HCT116 (cell line): ENCODE data around the gene SPAM1.

Source experiments
- CEBPB ChIP-seq: IDR thresholded peaks from 2 replicates; pipeline ENCODE4 v1.6.1; 2012; ENCODE audit warnings: low read depth
- POLR2A ChIP-seq: IDR thresholded peaks from 2 replicates; pipeline ENCODE4 v1.7.0; 2011; ENCODE audit warnings: borderline replicate concordance; ENCODE audit not compliant: insufficient read depth, insufficient read length; ENCODE audit errors: extremely low read depth
- POLR2AphosphoS5 ChIP-seq: IDR thresholded peaks from 2 replicates; pipeline ENCODE4 v1.6.1; 2011; ENCODE audit warnings: mild to moderate bottlenecking, low read depth, low read length, moderate library complexity
- RAD21 ChIP-seq: IDR thresholded peaks from 2 replicates; pipeline ENCODE4 v1.6.1; 2012; ENCODE audit warnings: low read depth, mild to moderate bottlenecking
- SP1 ChIP-seq: IDR thresholded peaks from 2 replicates; pipeline ENCODE4 v1.6.1; 2012; ENCODE audit warnings: low read depth
- TF ChIP-seq, protein P1 (sequence below), 3 experiments: fragments of 200-600 bp in 1 of 3; sonication (generic) in 1 of 3; IDR thresholded peaks in 2 of 3; conservative IDR thresholded peaks in 1 of 3; 2 replicates each; pipeline ENCODE4 v1.5.1; 2012 to 2017; ENCODE audit warnings: low read depth in 2 of 3, low read length in 2 of 3, antibody characterized with exemption in 1 of 3, borderline replicate concordance in 1 of 3, control low read depth in 1 of 3, mild to moderate bottlenecking in 1 of 3, mixed read lengths in 1 of 3, mixed run types in 1 of 3, moderate library complexity in 1 of 3; ENCODE audit not compliant: insufficient read depth in 1 of 3

DNA sequence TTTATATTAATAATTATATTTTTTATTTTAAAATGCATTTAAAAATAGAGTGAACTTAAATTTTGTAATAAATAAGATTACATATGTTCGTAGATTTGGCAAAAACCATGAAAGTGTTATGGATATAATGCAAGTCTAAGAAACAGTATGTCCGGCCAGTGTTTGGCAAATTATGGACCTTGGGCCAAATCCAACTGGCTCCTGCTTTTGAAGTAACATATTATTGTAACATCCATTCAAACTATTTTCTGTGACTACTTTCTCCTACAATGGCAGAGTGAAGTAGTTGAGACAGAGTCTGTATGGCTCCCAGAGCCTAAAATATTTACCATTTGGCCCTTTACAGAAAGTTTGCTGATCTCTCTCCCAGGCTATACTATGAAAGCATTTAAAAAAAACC lies 69.0 kb downstream of the SPAM1 start:
- TF ChIP-seq, protein P1, sequence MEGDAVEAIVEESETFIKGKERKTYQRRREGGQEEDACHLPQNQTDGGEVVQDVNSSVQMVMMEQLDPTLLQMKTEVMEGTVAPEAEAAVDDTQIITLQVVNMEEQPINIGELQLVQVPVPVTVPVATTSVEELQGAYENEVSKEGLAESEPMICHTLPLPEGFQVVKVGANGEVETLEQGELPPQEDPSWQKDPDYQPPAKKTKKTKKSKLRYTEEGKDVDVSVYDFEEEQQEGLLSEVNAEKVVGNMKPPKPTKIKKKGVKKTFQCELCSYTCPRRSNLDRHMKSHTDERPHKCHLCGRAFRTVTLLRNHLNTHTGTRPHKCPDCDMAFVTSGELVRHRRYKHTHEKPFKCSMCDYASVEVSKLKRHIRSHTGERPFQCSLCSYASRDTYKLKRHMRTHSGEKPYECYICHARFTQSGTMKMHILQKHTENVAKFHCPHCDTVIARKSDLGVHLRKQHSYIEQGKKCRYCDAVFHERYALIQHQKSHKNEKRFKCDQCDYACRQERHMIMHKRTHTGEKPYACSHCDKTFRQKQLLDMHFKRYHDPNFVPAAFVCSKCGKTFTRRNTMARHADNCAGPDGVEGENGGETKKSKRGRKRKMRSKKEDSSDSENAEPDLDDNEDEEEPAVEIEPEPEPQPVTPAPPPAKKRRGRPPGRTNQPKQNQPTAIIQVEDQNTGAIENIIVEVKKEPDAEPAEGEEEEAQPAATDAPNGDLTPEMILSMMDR (IDR thresholded peaks at IDR 0.05 in 2 of 3, conservative IDR thresholded peaks at IDR 0.05 in 1 of 3; ENCODE audit: borderline replicate concordance in 1 of 3, insufficient read depth in 1 of 3, low read depth in 2 of 3, low read length in 2 of 3): no peak
- no peak for TF ChIP-seq POLR2AphosphoS5
- TF ChIP-seq RAD21: no peak
- TF ChIP-seq POLR2A: no peak
- no peak for TF ChIP-seq SP1
- TF ChIP-seq CEBPB: no peak
